NCI-H82 (cell line): ENCODE results near the gene LRRC27.
A peak's percentile ranks its signal among the peaks of the same experiment; 100 is the strongest.
"Not testable (repeated sequence)": the region's sequence is repeated elsewhere in the genome, so short reads cannot be mapped to it uniquely, and the experiment has no call there.

Experiments
- DNase-seq: peaks from one replicate; lab custom pipeline; 2025; lab: John Stamatoyannopoulos, UW

Gene LRRC27

GRCh38 chr10:132331601-132332432 lies at the start of gene LRRC27:
Gene LRRC27, plus strand, starts transcription at chr10:132332193. Its CDS starts 1,332 bp downstream, at chr10:132333525.
- DNase-seq: peak; percentile 96

DNA sequence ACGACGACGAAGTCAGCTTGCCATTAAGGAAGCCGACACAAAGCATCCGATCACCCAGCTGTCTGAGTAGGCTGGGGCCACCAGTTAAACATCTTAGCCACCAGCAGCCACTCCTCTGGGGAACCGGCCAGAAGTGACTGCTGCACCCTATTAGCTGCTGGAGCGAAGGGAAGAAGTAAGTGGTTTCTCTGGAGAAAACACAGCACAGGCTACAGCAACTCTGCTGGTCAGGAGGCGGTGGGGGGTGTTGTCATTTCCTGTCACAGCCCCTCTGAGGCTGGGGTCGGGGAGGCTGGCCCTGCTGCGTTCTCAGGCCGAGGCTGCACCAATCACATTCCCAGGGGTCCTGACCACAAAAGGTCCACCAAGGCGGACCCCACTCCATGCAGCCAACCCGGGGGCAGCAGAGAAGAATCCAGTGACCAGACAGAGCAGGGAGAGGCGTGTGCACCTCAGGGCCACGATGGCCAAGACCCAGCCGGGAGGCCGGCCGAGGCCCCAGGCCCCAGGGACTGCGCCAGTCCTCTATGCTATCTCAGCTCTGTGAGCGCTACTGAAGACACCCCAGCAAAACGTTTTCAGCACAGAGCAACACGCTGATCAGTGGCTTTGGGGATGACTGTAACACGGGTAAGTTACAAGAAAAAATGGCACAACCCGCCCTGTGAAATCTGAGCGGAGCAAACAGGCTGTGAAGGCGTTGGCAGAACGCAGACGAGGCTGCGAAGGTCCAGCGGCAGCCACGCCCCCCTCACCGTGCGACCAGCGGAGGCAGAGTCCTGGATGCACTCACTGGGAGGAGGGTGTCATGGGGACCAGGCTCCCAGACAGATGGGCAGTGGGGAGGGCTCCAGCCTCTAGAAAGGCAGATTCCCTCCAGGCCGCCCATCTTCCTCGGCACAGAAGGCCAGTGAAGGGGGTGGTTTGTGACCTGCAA lies 49.1 kb upstream of the LRRC27 start:
- DNase-seq: no peak

GRCh38 chr10:132283604-132284382 lies 48.2 kb upstream of the LRRC27 start:
- DNase-seq: no peak

- DNase-seq: no peak
Measured at GRCh38 chr10:132289439-132289838, 42.6 kb upstream of the LRRC27 start.

DNA sequence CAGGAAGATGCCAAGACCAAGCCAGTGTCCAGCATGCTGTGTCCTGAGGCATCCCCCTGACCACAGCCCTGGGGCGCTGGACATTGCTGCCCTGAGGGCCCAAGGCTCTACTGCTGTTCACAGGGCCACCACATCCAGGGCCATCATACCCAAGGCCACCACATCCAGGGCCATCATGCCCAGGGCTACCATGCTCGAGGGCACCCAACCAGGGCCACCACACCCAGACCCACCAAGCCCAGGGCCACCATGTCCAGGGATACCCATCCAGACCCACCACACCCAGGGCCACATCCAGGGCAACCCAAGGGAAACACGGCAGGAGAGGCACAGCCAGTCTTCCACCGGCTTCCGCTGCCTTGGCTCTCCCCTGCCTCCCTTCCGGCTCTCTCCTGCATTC lies 41.4 kb upstream of the LRRC27 start:
- no peak for DNase-seq

GRCh38 chr10:132291826-132292225 lies 40.2 kb upstream of the LRRC27 start:
- DNase-seq: no peak

DNA sequence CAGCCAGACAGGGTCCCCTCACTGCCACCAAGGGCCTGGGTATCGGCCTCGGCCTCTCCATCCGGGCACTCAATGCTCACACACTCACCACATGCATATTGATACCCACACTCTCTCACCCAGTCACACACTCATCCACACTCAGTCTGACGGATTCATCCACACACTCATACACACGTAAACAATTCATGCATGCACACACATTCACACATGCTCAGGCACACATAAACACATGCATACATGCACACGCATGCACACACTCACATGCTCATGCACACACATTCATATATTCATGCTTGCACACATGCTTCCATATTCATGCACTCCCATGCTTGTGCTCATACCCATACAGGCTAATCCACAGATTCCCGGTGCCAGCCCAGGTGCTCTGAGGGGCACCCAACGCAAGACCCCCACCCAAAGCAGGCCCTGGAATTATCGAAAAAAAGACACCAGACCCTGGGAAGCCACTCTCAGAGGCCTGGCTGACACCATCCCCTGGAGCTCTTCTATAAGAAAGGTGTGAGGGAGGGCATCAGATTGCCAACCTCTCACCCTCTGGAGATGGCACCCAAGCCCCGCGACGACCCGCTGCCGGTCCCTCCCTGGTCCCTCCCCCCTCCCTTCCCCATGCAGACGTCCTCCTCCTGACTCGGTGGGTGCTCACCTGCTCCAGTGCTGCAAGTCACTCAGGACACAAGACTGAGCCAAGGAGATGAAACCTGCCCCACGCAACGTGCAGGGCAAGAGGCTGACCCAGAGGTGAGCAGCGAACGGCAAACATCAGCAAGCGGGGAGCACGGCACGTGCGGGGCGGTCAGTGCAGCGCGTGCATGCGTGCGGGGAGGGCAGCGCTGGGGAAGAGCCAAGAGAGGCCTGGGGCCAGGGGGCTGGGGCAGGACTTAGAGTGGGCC lies 39.4 kb upstream of the LRRC27 start:
- no peak for DNase-seq

DNA sequence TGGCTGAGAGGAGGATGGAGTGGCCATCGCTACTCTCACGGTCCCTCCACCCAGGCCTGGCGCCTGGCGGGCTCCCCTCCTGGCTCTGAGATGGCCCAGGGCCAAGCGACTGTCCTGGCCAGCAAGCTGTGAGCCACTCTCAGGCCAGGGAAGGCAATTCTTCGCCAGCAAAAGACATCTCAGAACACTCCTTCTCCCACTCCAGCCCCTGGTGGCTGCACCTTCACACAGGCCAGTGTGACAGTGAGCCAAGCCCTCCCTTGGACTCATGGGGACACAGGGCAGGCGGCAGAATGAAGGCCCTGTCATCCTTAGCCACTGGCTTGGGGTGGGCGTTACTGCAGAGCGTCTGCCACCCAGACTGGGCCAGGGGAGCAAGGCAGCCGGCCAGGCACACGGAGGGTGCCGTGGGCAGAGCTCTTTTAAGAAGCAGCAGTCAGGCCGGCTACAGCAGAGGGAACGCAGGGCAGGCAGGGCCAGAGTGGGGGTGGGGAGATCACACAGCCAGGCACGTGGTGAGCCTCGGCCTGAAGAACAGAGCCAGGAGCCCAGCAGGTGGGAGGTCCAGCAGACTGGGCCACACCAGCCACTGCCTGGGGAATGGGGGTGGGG lies 38.7 kb upstream of the LRRC27 start:
- no peak for DNase-seq

GRCh38 chr10:132293813-132294520 lies 38.0 kb upstream of the LRRC27 start:
- no peak for DNase-seq

- no peak for DNase-seq
Measured at GRCh38 chr10:132294561-132295318, 37.3 kb upstream of the LRRC27 start.

- DNase-seq: not testable (repeated sequence)
Measured at GRCh38 chr10:132295481-132295880, 36.5 kb upstream of the LRRC27 start.

GRCh38 chr10:132296666-132297443 lies 35.1 kb upstream of the LRRC27 start:
- DNase-seq: no peak

DNA sequence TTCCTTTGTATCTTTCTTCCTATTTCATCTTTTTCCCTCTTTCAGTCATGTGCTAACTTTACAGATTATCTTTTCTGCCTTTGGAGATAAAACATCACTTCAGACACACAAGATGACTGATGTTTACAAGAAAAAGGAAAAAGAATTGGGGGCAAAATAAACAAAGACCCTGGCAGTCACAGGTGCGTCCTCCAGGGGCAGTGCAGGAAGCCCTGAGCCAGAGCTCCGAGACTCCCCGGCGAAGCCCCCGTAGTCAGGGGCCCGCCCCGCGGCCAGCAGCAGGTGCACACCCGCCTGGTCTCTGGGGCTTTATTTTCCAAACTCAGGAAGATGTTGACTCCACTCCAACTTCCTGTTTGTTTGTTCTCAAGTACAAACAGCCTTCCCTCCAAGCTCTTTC lies 34.5 kb upstream of the LRRC27 start:
- DNase-seq: no peak

- DNase-seq: no peak
Measured at GRCh38 chr10:132298038-132298881, 33.7 kb upstream of the LRRC27 start.

DNA sequence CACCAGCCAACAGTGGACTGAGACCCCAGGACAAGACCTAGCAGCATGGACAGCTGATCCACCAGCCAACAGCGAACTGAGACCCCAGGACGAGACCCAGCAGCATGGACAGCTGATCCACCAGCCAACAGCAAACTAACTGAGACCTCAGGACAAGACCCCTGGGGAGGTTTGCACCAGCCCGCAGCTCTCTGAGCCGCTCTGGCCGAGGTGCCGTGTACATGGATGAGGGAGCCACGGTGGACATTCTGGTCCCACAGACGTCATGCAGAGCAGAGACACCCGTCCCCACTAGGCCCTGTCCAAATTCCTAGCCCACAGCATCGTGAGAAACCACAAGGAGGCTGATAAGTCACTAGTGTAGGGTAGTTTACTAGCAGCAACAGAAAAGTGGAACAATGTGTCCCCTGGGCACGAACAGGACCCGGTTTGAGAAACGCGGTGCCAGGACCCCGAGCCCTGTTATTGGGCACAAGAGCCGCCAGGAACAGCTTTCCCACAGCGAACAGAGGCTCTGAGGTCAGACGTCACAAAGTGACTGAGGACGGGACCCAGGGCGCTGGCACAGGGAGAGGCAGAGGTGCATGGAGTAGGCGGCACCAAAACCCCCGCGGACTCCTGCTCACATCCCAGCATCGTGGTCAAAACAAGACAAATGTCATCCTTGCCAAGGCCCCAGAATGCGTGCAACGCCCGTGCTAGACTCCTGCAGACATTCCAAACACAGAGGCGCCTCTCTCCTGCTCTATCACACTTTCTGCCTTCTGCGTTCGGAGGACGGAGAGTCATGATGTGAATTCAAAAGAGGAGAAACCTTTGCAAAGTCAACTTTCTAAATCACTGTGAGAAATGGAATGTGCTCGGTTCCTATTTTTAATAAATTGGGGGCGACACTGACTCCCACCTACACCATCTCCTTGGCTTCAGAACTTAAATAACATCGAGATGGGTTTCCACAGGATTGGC lies 32.3 kb upstream of the LRRC27 start:
- DNase-seq: no peak

GRCh38 chr10:132300582-132300981 lies 31.4 kb upstream of the LRRC27 start:
- DNase-seq: no peak
